Adipose tissue (tissue), 3 donors: ENCODE results near the gene TENM4. TPM values are rescaled to one million over a fixed set of nuclear protein-coding genes. Genes with fewer than 3 reads are reported as not detected.

Experiments
- H3K27ac ChIP-seq: one replicate; pipeline ENCODE4 v1.5.1; 2013; ENCODE audit warnings: low read depth, low read length
- WGBS, 3 donors: extraction: QIAGEN DNeasy Blood & Tissue Kit; methylation state at CpG; one replicate each; pipeline ENCODE4 v1.1.7; 2013; 5-methylcytosine and 5-hydroxymethylcytosine counted together
- polyA plus RNA-seq, 3 donors: library from polyadenylated mRNA; stranded (reverse); fragments of 200-250 nt; gene quantifications; one replicate each; pipeline ENCODE4 v1.2.3, GENCODE V29; 2013
- donor health status: healthy with polysubstance abuse.
- donor health status: Bipolar disorder and iron deficiency.
- donor health status: healthy.

The TENM4 gene
- polyA plus RNA-seq, 3 donors = 0.22 to 2.7 (median 0.41) TPM

GRCh38 chr11:78870655-78871054 lies 570.2 kb downstream of the TENM4 start:
- no peak overlapping the region for H3K27ac ChIP-seq
- WGBS, 3 donors = 67 to 93% (median 88%) methylated on average over 4 of the region's 4 CpGs

- H3K27ac ChIP-seq = no peak overlapping the region
- WGBS, 3 donors = 39 to 41% (median 41%) methylated on average over 3 of the region's 3 CpGs
These were observed 571.5 kb downstream of the TENM4 start for GRCh38 chr11:78869293-78869692.

GRCh38 chr11:78868563-78868962 lies 572.3 kb downstream of the TENM4 start:
- no peak overlapping the region for H3K27ac ChIP-seq
- WGBS, 3 donors = 47 to 52% (median 51%) methylated on average over 4 of the region's 4 CpGs

- H3K27ac ChIP-seq = no peak overlapping the region
- WGBS, 3 donors = 69 to 73% (median 73%) methylated on average over 5 of the region's 5 CpGs
These were observed 580.0 kb downstream of the TENM4 start for GRCh38 chr11:78860720-78861422.

- no peak overlapping the region for H3K27ac ChIP-seq
- 67 to 87% (median 74%) methylated on average over 2 of the region's 2 CpGs for WGBS, 3 donors
These were observed 583.1 kb downstream of the TENM4 start for GRCh38 chr11:78857688-78858087.

- no peak overlapping the region for H3K27ac ChIP-seq
- 59 to 76% (median 68%) methylated on average over 5 of the region's 5 CpGs for WGBS, 3 donors
These were observed 584.6 kb downstream of the TENM4 start for GRCh38 chr11:78856211-78856610.

GRCh38 chr11:78855116-78855515 lies 585.7 kb downstream of the TENM4 start:
- H3K27ac ChIP-seq = no peak overlapping the region

GRCh38 chr11:78853521-78853920 lies 587.3 kb downstream of the TENM4 start:
- WGBS, 3 donors = 92 to 94% (median 92%) methylated on average over 3 of the region's 3 CpGs

GRCh38 chr11:78851878-78852586 lies 588.8 kb downstream of the TENM4 start:
- 58 to 72% (median 64%) methylated on average over 7 of the region's 7 CpGs for WGBS, 3 donors
- H3K27ac ChIP-seq = no peak overlapping the region

More at GRCh38 chr11:78853521-78853920, 587.3 kb downstream of the TENM4 start:
- H3K27ac ChIP-seq = no peak overlapping the region

GRCh38 chr11:78850078-78850477 lies 590.8 kb downstream of the TENM4 start:
- WGBS, 3 donors = 83 to 91% (median 86%) methylated on average over 3 of the region's 3 CpGs
- H3K27ac ChIP-seq = no peak overlapping the region

GRCh38 chr11:78846269-78846668 lies 594.6 kb downstream of the TENM4 start:
- 73 to 93% (median 85%) methylated on average over 5 of the region's 5 CpGs for WGBS, 3 donors

GRCh38 chr11:78845496-78845895 lies 595.3 kb downstream of the TENM4 start:
- no peak overlapping the region for H3K27ac ChIP-seq
- WGBS, 3 donors = 85 to 90% (median 89%) methylated on average over 6 of the region's 6 CpGs

More at GRCh38 chr11:78846269-78846668, 594.6 kb downstream of the TENM4 start:
- no peak overlapping the region for H3K27ac ChIP-seq

GRCh38 chr11:78841456-78842060 lies 599.3 kb downstream of the TENM4 start:
- H3K27ac ChIP-seq = no peak overlapping the region
- WGBS, 3 donors = 64 to 69% (median 65%) methylated on average over 5 of the region's 5 CpGs

GRCh38 chr11:78840623-78841022 lies 600.2 kb downstream of the TENM4 start:
- no peak overlapping the region for H3K27ac ChIP-seq
- WGBS, 3 donors = 55 to 80% (median 66%) methylated on average over 4 of the region's 4 CpGs

- H3K27ac ChIP-seq = no peak overlapping the region
- 51 to 69% (median 69%) methylated on average over 3 of the region's 3 CpGs for WGBS, 3 donors
These were observed 600.6 kb downstream of the TENM4 start for GRCh38 chr11:78840200-78840599.

GRCh38 chr11:78838417-78838816 lies 602.4 kb downstream of the TENM4 start:
- 32 to 80% (median 78%) methylated on average over 2 of the region's 2 CpGs for WGBS, 3 donors

GRCh38 chr11:78835646-78836045 lies 605.2 kb downstream of the TENM4 start:
- WGBS, 3 donors = 89 to 94% (median 90%) methylated on average over 5 of the region's 5 CpGs
- no peak overlapping the region for H3K27ac ChIP-seq

More at GRCh38 chr11:78838417-78838816, 602.4 kb downstream of the TENM4 start:
- H3K27ac ChIP-seq = no peak overlapping the region

GRCh38 chr11:78834886-78835285 lies 605.9 kb downstream of the TENM4 start:
- WGBS, 3 donors = 88 to 92% (median 91%) methylated on average over 4 of the region's 4 CpGs

GRCh38 chr11:78833237-78833636 lies 607.6 kb downstream of the TENM4 start:
- no peak overlapping the region for H3K27ac ChIP-seq
- 59 to 82% (median 68%) methylated on average over 2 of the region's 2 CpGs for WGBS, 3 donors

More at GRCh38 chr11:78834886-78835285, 605.9 kb downstream of the TENM4 start:
- H3K27ac ChIP-seq = no peak overlapping the region
